Endothelial cell of umbilical vein (primary cell): ENCODE results near the gene TNIK. TPM values are rescaled to one million over a fixed set of nuclear protein-coding genes. Genes with fewer than 3 reads are reported as not detected.
"Not testable (repeated sequence)": the region's sequence is repeated elsewhere in the genome, so short reads cannot be mapped to it uniquely, and the experiment has no call there.

Source experiments
- BruUV-seq: library from RNA; stranded (reverse); fragments of 400-500 nt; replicated peaks from 2 replicates; lab custom pipeline; 2021; lab: Mats Ljungman, UMichigan
- CTCF ChIA-PET: fragments of 300-600, 350-600 bp; sonication (Branson Sonifier 250); formaldehyde crosslinking; loops from one replicate; lab custom pipeline; 2021; ENCODE audit warnings: antibody characterized with exemption, inconsistent platforms; lab: Charles Lee
- POLR2A ChIA-PET: fragments of 300-600, 350-600 bp; sonication (Branson Sonifier 250); formaldehyde crosslinking; loops from one replicate; lab custom pipeline; 2021; ENCODE audit warnings: antibody characterized with exemption, inconsistent platforms; lab: Charles Lee
- DNase-seq: peaks from one replicate; pipeline ENCODE4 v3.0.0-alpha.2; 2011; ENCODE audit warnings: low read depth, low spot score
- FAIRE-seq: peaks from 2 replicates; lab custom pipeline; 2011; peaks lifted over from hg19 to GRCh38; lab: Jason Lieb, UNC
- H2AFZ ChIP-seq: 2 replicates; pipeline ENCODE4 v1.6.0; 2012; ENCODE audit warnings: low read depth, low read length, control low read depth, inconsistent platforms
- H3K27ac ChIP-seq: 2 replicates; pipeline ENCODE4 v1.5.1; 2011; ENCODE audit warnings: low read depth, mild to moderate bottlenecking, control low read depth, low read length, moderate library complexity; ENCODE audit not compliant: insufficient read depth
- H3K27me3 ChIP-seq, 2 experiments: 2 replicates each; pipeline versions ENCODE4 v1.6.0 to v1.6.1; 2011; ENCODE audit warnings: low read length in 2 of 2, mixed read lengths in 1 of 2; ENCODE audit not compliant: control insufficient read depth in 2 of 2, insufficient read depth in 2 of 2
- H3K36me3 ChIP-seq, 2 experiments: 2 replicates in 1 of 2; 3 replicates in 1 of 2; pipeline ENCODE4 v1.5.1; 2011; ENCODE audit warnings: low read length in 2 of 2, mild to moderate bottlenecking in 1 of 2, moderate library complexity in 1 of 2; ENCODE audit not compliant: control insufficient read depth in 2 of 2, insufficient read depth in 2 of 2; ENCODE audit errors: extremely low read depth in 1 of 2
- H3K4me1 ChIP-seq: 3 replicates; pipeline ENCODE4 v1.5.1; 2011; ENCODE audit warnings: mild to moderate bottlenecking, low read length; ENCODE audit not compliant: control insufficient read depth, insufficient read depth; ENCODE audit errors: extremely low read depth
- H3K4me2 ChIP-seq: 2 replicates; pipeline ENCODE4 v1.6.1; 2011; ENCODE audit warnings: low read length, control low read depth, mixed read lengths; ENCODE audit not compliant: insufficient read depth
- H3K4me3 ChIP-seq, 3 experiments: fragments of 200-600 bp in 1 of 3; sonication (generic), shearing (Covaris generic) in 1 of 3; replicated peaks in 1 of 3; 2 replicates each; pipeline ENCODE4 v1.5.1; 2011 to 2016; ENCODE audit warnings: control low read depth in 3 of 3, low read length in 3 of 3, mild to moderate bottlenecking in 2 of 3, inconsistent platforms in 1 of 3, low read depth in 1 of 3, moderate library complexity in 1 of 3; ENCODE audit not compliant: insufficient read depth in 1 of 3
- H3K79me2 ChIP-seq: 2 replicates; pipeline ENCODE4 v1.6.0; 2012; ENCODE audit warnings: low read length, inconsistent platforms; ENCODE audit not compliant: control insufficient read depth, insufficient read depth
- H3K9ac ChIP-seq: replicated peaks from 2 replicates; pipeline ENCODE3; 2011; ENCODE audit warnings: low read length, control low read depth; ENCODE audit not compliant: insufficient read depth; ENCODE audit errors: extremely low read depth
- H3K9me1 ChIP-seq: replicated peaks from 3 replicates; pipeline ENCODE4 v1.6.0; 2011; ENCODE audit warnings: mild to moderate bottlenecking, low read length; ENCODE audit not compliant: control insufficient read depth, insufficient read depth; ENCODE audit errors: extremely low read depth
- H3K9me3 ChIP-seq: replicated peaks from 2 replicates; pipeline ENCODE4 v1.5.1; 2012; ENCODE audit warnings: low read length, inconsistent platforms; ENCODE audit not compliant: control insufficient read depth, insufficient read depth
- H4K20me1 ChIP-seq: replicated peaks from 2 replicates; pipeline ENCODE3; 2011; ENCODE audit warnings: mild to moderate bottlenecking, low read length; ENCODE audit not compliant: control insufficient read depth, insufficient read depth; ENCODE audit errors: extremely low read depth
- FOS ChIP-seq: IDR thresholded peaks from 2 replicates; pipeline ENCODE4 v1.6.1; 2011; ENCODE audit warnings: mild to moderate bottlenecking, low read length, moderate library complexity, borderline replicate concordance; ENCODE audit not compliant: insufficient read depth
- JUN ChIP-seq: IDR thresholded peaks from 2 replicates; pipeline ENCODE4 v1.6.1; 2011; ENCODE audit warnings: borderline replicate concordance, low read depth; ENCODE audit not compliant: insufficient read length, insufficient read depth
- POLR2A ChIP-seq: IDR thresholded peaks from 2 replicates; pipeline ENCODE4 v1.6.1; 2012; ENCODE audit warnings: low read depth, mild to moderate bottlenecking, control low read depth, low read length
- POLR2AphosphoS5 ChIP-seq: IDR thresholded peaks from 2 replicates; pipeline ENCODE4 v1.6.1; 2012; ENCODE audit warnings: low read depth, mild to moderate bottlenecking, control low read depth, low read length, moderate library complexity; ENCODE audit not compliant: insufficient read depth
- dilution Hi-C: fragments of 300-500 bp; cut with MboI; formaldehyde crosslinking; loops from one replicate; pipeline ENCODE4 v1.15.0; 2019; ENCODE audit warnings: low sequenced_read_pairs; ENCODE audit not compliant: extremely low pct_ligation_motif_present
- intact Hi-C: fragments of 100-400 bp; cut with micrococcal nuclease; formaldehyde crosslinking; loops from one replicate; pipeline ENCODE4 v1.10.0; 2022
- polyA plus RNA-seq, 4 experiments: library from polyadenylated mRNA; depleted of rRNA in 3 of 4; stranded (reverse) in 3 of 4; unstranded in 1 of 4; fragments of >200 nt; gene quantifications; 2 replicates each; pipeline versions ENCODE4 v1.2.1 to v1.2.3, GENCODE V29; 2011 to 2012; ENCODE audit warnings: missing spikeins in 1 of 4
- total RNA-seq: library from RNA; stranded (reverse); gene quantifications from 2 replicates; pipeline ENCODE4 v1.2.3, GENCODE V29; 2021
- TF ChIP-seq, protein P1 (sequence below): IDR thresholded peaks from 2 replicates; pipeline ENCODE4 v1.6.1; 2011; ENCODE audit not compliant: insufficient read depth, insufficient read length

Gene TNIK
- total and polyA plus RNA-seq, 2 donors (not counting 3 experiments of a cell fraction or from before 2014, with no cell fraction given): 10.9 to 39.7 TPM

GRCh38 chr3:171427771-171428320 lies 32.4 kb downstream of the TNIK start:
- H3K79me2 ChIP-seq: peaks cover 35% of the 10 kb centered on the region
- H3K4me1 ChIP-seq: no peaks in the 10 kb centered on the region
- no peak overlapping the region for H3K9ac ChIP-seq
- H3K27ac ChIP-seq: no peak overlapping the region
- peaks cover 2% of the 10 kb centered on the region for H4K20me1 ChIP-seq
- ChIA-PET POLR2A (no interaction called here), CTCF (interaction anchor here (0.8 to 1.6 kb wide), 7 partner anchors 8 to 15 kb away, joined by 3 to 6 read pairs (median 4); no protein-coding TSS in a partner anchor)
- dilution Hi-C loops (no loop called here), intact Hi-C loops (no loop called here)
- no peak overlapping the region for H3K4me2 ChIP-seq
- no peaks in the 10 kb centered on the region for H3K27me3 ChIP-seq
- no peaks in the 10 kb centered on the region for H3K9me3 ChIP-seq
- H3K36me3 ChIP-seq: peaks cover 0 to 2% of the 10 kb centered on the region in 2 experiments
- no peak for FAIRE-seq
- no peak overlapping the region for H3K4me3 ChIP-seq
- DNase-seq: no peak
- H2AFZ ChIP-seq: no peak overlapping the region
- BruUV-seq: no TSS peak
- no peaks in the 10 kb centered on the region for H3K9me1 ChIP-seq
- TF ChIP-seq JUN: no peak
- TF ChIP-seq, protein P1, sequence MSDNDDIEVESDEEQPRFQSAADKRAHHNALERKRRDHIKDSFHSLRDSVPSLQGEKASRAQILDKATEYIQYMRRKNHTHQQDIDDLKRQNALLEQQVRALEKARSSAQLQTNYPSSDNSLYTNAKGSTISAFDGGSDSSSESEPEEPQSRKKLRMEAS: no peak
- TF ChIP-seq FOS: no peak
- no peak for TF ChIP-seq POLR2A
- TF ChIP-seq POLR2AphosphoS5: no peak

DNA sequence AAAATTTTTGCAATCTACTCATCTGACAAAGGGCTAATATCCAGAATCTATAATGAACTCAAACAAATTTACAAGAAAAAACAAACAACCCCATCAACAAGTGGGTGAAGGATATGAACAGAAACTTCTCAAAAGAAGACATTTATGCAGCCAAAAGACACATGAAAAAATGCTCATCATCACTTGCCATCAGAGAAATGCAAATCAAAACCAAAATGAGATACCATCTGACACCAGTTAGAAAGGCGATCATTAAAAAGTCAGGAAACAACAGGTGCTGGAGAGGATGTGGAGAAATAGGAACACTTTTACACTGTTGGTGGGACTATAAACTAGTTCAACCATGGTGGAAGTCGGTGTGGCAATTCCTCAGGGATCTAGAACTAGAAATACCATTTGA lies 36.1 kb downstream of the TNIK start:
- FAIRE-seq, BruUV-seq: not testable (repeated sequence)
- peaks cover 20% of the 10 kb centered on the region for H3K79me2 ChIP-seq

DNA sequence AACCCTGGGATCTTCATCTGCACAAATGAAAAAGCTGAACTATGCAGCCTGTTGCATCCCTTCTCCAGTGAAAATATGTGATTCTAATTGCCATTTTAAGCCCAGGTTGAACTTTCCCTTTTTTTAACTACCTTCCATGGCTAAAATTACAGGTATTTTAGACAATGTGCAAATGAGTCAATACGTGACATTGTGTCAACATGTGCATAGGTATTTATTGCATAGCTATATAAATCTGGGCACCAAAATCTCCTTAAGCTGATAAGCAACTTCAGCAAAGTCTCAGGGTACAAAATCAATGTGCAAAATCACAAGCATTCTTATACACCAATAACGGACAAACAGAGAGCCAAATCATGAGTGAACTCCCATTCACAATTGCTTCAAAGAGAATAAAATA lies 37.4 kb downstream of the TNIK start:
- BruUV-seq, H3K36me3 ChIP-seq, intact Hi-C loops, H3K27ac ChIP-seq, dilution Hi-C loops, H3K4me1 ChIP-seq, FAIRE-seq, H3K27me3 ChIP-seq, H4K20me1 ChIP-seq, H3K9me3 ChIP-seq, POLR2A ChIA-PET, H3K4me2 ChIP-seq, H3K4me3 ChIP-seq, H3K9me1 ChIP-seq, H2AFZ ChIP-seq, DNase-seq, H3K9ac ChIP-seq: not testable (repeated sequence)
- CTCF ChIA-PET: interaction anchor here (1.2 kb wide), 2 partner anchors 8 to 29 kb away, joined by 3 to 4 read pairs; no protein-coding TSS in a partner anchor
- H3K79me2 ChIP-seq: peaks cover 24% of the 10 kb centered on the region

More for the DNA sequence above, 36.1 kb downstream of the TNIK start:
- H3K27me3 ChIP-seq, H2AFZ ChIP-seq, H4K20me1 ChIP-seq, intact Hi-C loops, H3K27ac ChIP-seq, POLR2A ChIA-PET, DNase-seq, dilution Hi-C loops, H3K36me3 ChIP-seq, CTCF ChIA-PET, H3K9me1 ChIP-seq, H3K9ac ChIP-seq, H3K4me2 ChIP-seq, H3K4me3 ChIP-seq, H3K9me3 ChIP-seq, H3K4me1 ChIP-seq: not testable (repeated sequence)
